BJ (cell line): Measurements from ENCODE around the gene SLC23A2. TPM values are rescaled to one million over a fixed set of nuclear protein-coding genes. Genes with fewer than 3 reads are reported as not detected.
A peak's percentile ranks its signal among the peaks of the same experiment; 100 is the strongest.

Source experiments
- CTCF ChIA-PET: fragments of 350-600 bp; formaldehyde crosslinking; extraction: SDS; loops from one replicate; lab custom pipeline; 2021; ENCODE audit warnings: antibody characterized with exemption, inconsistent platforms; lab: Yijun Ruan, JAX
- POLR2A ChIA-PET: fragments of 300-600 bp; sonication (Branson Sonifier 250); formaldehyde crosslinking; extraction: SDS; loops from one replicate; lab custom pipeline; 2021; ENCODE audit warnings: antibody characterized with exemption; lab: Charles Lee
- DNase-seq: peaks from one replicate; pipeline ENCODE4 v3.0.0-alpha.2; 2011; ENCODE audit warnings: low read depth
- H3K27me3 ChIP-seq: 2 replicates; pipeline ENCODE4 v1.6.0; 2011; ENCODE audit warnings: low read length; ENCODE audit not compliant: control insufficient read depth, insufficient read depth
- H3K36me3 ChIP-seq: 2 replicates; pipeline ENCODE4 v1.5.1; 2011; ENCODE audit warnings: low read length; ENCODE audit not compliant: control insufficient read depth, insufficient read depth
- H3K4me3 ChIP-seq: 2 replicates; pipeline ENCODE4 v1.5.1; 2011; ENCODE audit warnings: low read depth, mild to moderate bottlenecking, control low read depth, low read length
- polyA plus RNA-seq: library from polyadenylated mRNA; depleted of rRNA; stranded (reverse); fragments of >200 nt; gene quantifications from 2 replicates; pipeline ENCODE4 v1.2.3, GENCODE V29; 2011
- TF ChIP-seq, protein P1 (sequence below): IDR thresholded peaks from 2 replicates; pipeline ENCODE4 v1.5.1; 2011; ENCODE audit warnings: low read depth, mild to moderate bottlenecking, control low read depth, inconsistent platforms, low read length, moderate library complexity; ENCODE audit not compliant: insufficient read depth

Gene SLC23A2
- polyA plus RNA-seq, 1 experiment: 11.2 TPM

DNA sequence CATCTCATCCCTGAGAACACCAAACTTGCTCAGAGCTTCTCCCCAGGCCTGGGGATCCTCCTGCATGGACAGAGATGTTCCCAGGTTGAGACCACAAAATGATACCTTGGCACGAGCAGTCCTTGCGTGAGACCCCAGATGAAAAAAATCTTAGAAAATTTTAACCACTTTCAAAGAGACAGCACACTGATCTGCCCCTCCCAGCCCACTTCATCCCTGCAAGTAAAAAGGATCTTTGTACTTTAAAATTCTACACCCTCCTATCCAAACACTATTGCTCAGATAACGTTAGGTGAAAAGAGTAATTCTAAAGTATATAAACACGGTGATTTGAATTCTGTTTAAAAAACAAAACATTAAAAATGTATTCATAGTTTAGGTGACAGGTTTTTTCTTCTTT, 98.5 kb downstream of the SLC23A2 start:
- ChIA-PET CTCF (no interaction called here), POLR2A (no interaction called here)
- Histone ChIP-seq H3K4me3 (no peak overlapping the region), H3K36me3 (0 out of 2 replicates have a peak, but pooled peaks cover 1% of the 10 kb centered on the region), H3K27me3 (no peaks in the 10 kb centered on the region)
- TF ChIP-seq, protein P1, sequence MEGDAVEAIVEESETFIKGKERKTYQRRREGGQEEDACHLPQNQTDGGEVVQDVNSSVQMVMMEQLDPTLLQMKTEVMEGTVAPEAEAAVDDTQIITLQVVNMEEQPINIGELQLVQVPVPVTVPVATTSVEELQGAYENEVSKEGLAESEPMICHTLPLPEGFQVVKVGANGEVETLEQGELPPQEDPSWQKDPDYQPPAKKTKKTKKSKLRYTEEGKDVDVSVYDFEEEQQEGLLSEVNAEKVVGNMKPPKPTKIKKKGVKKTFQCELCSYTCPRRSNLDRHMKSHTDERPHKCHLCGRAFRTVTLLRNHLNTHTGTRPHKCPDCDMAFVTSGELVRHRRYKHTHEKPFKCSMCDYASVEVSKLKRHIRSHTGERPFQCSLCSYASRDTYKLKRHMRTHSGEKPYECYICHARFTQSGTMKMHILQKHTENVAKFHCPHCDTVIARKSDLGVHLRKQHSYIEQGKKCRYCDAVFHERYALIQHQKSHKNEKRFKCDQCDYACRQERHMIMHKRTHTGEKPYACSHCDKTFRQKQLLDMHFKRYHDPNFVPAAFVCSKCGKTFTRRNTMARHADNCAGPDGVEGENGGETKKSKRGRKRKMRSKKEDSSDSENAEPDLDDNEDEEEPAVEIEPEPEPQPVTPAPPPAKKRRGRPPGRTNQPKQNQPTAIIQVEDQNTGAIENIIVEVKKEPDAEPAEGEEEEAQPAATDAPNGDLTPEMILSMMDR: no peak
- DNase-seq: no peak

DNA sequence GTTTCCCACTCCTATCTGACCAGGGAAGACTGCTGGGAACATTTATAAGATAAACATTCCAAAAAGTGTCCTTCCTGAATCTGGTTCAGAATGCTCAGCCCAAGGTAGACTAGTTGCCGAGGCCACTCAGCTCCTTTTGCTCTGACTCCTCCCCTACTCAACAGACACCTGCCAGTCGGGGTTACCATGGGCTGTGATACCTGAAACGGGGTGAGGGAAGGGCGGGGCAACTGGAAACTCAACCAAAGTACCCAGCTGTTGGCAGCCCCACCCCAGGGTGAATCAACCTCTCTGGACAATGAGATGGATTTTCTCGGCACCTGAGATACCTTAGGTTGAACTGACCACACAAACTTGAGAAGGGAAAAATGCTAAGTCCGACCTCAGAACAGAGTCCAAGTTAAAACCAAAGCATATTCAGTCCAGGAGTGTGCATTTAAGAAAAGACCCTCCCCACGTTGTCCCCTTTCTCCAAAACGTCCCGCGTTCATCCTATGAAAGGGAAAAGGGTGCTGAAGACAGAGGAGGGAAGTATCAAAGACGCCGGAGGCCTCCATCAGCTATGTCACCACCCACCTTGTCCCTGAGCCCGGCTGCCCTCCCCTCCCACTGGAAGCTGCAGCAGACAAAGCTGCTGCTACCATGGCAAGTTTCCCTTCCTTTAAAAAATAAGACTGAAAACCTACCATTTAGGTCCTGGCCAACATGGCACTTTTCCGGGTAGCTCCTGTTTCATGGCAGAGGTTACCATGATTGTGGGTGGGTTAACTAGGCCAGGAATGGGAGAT, 100.1 kb downstream of the SLC23A2 start:
- TF ChIP-seq, protein P1: no peak
- DNase-seq: no peak
- H3K36me3 ChIP-seq: 0 out of 2 replicates have a peak, but pooled peaks cover 1% of the 10 kb centered on the region

DNA sequence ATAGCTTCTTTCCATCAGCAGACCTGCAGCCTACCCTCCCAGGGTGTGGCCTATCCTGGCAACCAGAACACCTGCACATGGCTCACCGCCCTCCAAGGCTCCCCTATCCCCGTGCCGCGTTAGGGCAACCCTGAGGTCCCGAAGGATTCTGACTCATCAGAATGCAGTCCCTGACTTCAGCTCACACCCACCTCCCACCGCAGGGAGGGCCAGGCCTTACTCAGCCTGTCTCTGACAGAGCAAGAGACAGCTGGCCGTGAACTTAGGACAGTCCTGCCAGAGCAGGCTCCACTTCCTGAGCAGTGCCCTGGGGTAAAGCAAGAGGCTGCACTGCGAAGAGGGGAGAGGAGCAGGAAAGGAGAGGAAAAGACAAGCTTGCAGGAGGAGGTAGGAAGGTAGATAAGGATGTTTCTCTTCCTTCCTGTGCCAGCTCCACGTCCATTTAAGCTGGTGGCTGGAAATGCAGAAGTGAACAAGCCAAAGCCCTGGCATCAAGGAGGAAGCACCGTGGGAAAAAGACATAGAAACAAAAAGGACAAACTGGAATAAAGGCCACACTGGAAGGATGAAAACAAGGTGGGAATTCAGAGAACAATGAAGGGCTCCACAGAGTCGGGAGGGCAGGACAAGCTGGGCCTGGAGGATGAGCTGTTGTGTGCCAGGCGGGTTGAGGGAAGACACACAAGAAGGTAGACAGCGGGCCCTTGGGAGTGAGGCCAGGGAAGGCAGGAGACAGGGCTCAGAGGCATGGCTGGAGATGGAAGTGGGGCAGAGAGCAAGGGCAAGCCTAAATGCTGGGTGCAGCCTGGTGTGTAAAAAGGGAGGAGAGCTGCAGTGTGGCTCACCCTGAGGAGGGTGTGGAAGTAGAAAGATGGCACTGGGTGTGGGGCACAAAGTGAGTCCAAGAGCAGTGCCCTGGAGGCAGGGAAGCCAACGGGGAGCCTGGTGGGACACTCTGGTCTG, 102.7 kb downstream of the SLC23A2 start:
- ChIA-PET CTCF (interaction anchor here (1.4 to 1.5 kb wide), 2 partner anchors 22 to 157 kb away, joined by 3 read pairs; no protein-coding TSS in a partner anchor), POLR2A (no interaction called here)
- no peaks in the 10 kb centered on the region for H3K27me3 ChIP-seq
- H3K36me3 ChIP-seq: 0 out of 2 replicates have a peak, but pooled peaks cover 1% of the 10 kb centered on the region
- no peak overlapping the region for H3K4me3 ChIP-seq
- DNase-seq: peak; percentile 10
- TF ChIP-seq, protein P1: no peak

More for the DNA sequence above, 100.1 kb downstream of the SLC23A2 start:
- H3K4me3 ChIP-seq: no peak overlapping the region
- no peaks in the 10 kb centered on the region for H3K27me3 ChIP-seq
- POLR2A ChIA-PET: no interaction called here
- CTCF ChIA-PET: no interaction called here

- no peak for DNase-seq
- TF ChIP-seq, protein P1: no peak
- H3K36me3 ChIP-seq: 0 out of 2 replicates have a peak, but pooled peaks cover 1% of the 10 kb centered on the region
- CTCF ChIA-PET: interaction anchor here (1.5 to 1.7 kb wide), 2 partner anchors 13 to 23 kb away, joined by 3 to 4 read pairs; no protein-coding TSS in a partner anchor
- H3K4me3 ChIP-seq: no peak overlapping the region
- no peaks in the 10 kb centered on the region for H3K27me3 ChIP-seq
- POLR2A ChIA-PET: no interaction called here
Measured at GRCh38 chr20:4897600-4897999, 103.7 kb downstream of the SLC23A2 start.
